ENCODE measurements around the gene GPATCH11.

GPATCH11 gene

GRCh38 chr2:37083873-37084794 lies at the start of gene GPATCH11, which contains the start of gene HEATR5B:
Gene GPATCH11 (plus strand): TSS chr2:37084518. CDS start chr2:37088382, 3,864 bp downstream.
Gene HEATR5B (minus strand): TSS chr2:37084372. CDS start chr2:37083414, 958 bp downstream.
- peak; percentile 95 for DNase-seq (ENCODE audit: low spot score)

DNA sequence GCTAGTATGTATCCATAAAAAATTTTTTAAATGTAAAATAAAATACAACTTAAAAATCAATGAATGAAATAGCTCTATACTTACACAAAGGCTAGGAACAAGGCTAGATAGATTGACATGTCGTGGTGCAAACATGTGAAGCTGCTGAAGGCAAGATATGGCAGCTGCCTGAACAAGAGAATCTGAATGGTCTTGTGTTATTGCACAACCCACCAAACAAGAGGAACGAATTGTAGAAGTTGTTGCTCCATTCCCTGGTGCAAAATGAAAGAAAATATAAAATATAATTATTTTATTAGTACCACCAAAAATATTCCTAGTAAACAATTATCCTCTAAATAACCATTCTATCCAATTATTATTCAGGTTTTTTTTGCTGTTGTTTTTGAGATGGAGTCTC lies 46.5 kb upstream of the GPATCH11 start:
- no peak for DNase-seq (ENCODE audit: low spot score)

DNA sequence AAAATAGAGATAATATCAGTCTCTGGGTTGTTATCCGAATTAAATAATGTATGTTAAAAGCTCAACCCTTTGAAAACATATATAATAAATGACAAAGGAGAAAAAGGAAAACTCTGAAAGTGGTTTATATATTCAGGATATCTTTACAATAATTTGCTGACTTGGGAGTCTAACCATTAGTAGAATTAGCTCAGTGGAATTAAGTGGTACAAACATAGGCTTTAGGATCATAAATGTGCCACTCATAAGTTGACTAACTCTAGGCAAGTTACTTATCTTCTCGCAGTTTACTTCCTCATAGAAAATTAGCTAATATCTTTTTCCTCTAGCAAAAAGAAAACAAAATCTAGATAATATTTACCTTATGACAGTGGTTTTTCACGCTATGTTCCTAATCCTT lies 44.7 kb upstream of the GPATCH11 start:
- no peak for DNase-seq (ENCODE audit: low spot score)

GRCh38 chr2:37052600-37053332 lies 31.6 kb upstream of the GPATCH11 start:
- no peak for DNase-seq (ENCODE audit: low spot score)

DNA sequence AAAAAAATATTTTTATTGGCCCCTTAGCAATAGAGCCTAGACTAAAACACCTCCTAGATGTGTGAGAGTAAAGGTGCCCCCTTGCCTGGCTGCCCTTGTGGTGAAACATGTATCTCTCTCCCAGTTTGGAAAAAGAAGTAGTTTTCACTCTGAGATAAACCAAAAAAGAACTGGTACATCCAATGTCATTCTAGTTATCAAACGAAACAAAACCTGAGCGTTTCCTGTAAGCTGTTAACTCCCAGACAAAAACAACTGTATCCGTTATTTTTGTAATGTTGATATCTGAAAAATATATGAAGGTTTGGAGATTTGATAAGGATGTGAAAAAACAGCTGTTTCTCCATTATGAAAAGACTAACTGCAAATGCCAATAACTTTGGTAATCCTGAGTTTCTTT lies 24.5 kb upstream of the GPATCH11 start:
- DNase-seq (ENCODE audit: low spot score): no peak

- DNase-seq (ENCODE audit: low spot score): no peak
Measured at GRCh38 chr2:37060446-37060845, 23.9 kb upstream of the GPATCH11 start.

GRCh38 chr2:37061013-37061711 lies 23.2 kb upstream of the GPATCH11 start:
- no peak for DNase-seq (ENCODE audit: low spot score)

GRCh38 chr2:37061776-37062175 lies 22.5 kb upstream of the GPATCH11 start:
- no peak for DNase-seq (ENCODE audit: low spot score)

GRCh38 chr2:37068686-37069085 lies 15.6 kb upstream of the GPATCH11 start:
- no peak for DNase-seq (ENCODE audit: low spot score)

- DNase-seq (ENCODE audit: low spot score): no peak
Measured at GRCh38 chr2:37070931-37071330, 13.4 kb upstream of the GPATCH11 start.

DNA sequence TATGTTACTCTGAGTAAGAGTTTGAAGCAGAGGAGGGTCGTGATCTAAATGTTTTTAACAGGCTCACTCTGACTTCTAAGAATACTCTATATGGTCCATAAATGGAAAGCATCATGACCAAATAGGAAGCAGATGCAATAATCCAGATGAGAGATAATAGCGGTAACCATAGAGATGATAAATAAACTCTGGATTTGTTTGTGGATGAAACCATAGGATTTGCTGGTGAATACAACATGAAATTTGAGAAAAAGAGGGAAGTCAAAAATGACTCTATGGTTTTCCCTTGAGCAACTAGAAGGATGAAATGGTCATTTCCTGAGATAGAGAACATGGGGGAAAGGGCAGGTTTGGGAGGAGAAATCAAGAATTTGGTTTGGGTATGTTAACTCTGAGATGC lies 4.1 kb upstream of the GPATCH11 start:
- no peak for DNase-seq (ENCODE audit: low spot score)

DNA sequence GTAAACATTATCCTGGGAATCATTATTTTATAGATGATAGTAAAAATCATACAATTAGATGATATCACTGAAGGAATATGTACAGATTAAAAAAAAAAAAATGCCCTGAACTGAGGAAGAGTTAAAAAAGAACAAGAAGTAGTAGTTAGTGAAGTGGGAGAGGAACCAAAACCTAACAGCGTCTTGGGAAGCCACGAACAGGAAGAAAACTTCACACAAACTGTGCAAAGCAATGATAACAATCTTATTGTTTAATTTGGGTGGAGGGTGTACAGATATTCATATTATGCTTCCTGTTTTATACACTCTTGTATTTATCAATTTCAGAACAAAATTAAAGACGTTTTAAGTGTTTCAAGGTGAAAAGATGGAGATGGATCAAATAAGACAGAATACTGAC lies 3.6 kb upstream of the GPATCH11 start:
- no peak for DNase-seq (ENCODE audit: low spot score)

DNA sequence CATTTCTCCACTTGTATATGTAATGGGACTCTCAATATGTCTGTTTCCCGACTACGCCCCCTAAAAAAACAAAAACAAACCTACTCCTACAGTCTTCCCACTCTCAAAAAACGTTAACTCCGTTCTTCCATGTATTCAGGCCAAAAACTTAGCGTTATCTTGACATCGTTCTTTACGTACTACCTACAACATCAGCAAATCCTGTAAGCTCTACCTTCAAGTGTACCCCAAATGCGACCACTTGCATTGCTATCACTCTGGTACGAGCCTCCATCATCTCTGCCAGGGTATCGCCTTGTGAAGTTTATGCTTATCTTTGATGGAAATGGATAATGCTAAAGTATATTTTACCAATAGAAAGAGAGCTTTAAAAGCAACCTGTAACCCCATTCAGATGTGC lies 479 bp downstream of the GPATCH11 start:
- no peak for DNase-seq (ENCODE audit: low spot score)

GRCh38 chr2:37085731-37086147 lies 1.4 kb downstream of the GPATCH11 start:
- DNase-seq (ENCODE audit: low spot score): peak; percentile 74

DNA sequence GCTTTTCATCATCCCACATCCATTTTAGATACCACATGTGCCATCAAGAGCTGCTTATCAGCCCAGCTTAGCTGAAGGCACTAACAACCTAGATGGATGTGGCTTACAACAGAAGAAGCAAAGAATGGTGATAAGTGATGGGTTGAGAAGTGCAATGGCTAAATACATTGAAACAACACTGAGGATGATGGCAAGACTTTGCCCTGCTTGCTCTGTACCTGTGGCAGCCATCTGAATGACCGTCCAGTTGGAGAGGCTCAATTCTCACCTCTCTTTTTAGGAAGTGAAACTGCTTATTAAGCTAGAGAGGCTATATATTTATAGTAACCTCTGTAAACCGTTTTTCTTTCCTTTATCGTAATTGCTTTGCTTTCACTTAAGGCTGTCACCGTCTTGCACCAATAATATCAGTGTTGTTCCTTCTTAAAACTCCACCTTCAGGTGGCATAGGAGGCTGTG lies 5.7 kb downstream of the GPATCH11 start:
- no peak for DNase-seq (ENCODE audit: low spot score)

- no peak for DNase-seq (ENCODE audit: low spot score)
Measured at GRCh38 chr2:37091873-37092272, 7.6 kb downstream of the GPATCH11 start.

- no peak for DNase-seq (ENCODE audit: low spot score)
Measured at GRCh38 chr2:37096568-37096967, 12.2 kb downstream of the GPATCH11 start.

- DNase-seq (ENCODE audit: low spot score): no peak
Measured at GRCh38 chr2:37098416-37099118, 14.2 kb downstream of the GPATCH11 start.

DNA sequence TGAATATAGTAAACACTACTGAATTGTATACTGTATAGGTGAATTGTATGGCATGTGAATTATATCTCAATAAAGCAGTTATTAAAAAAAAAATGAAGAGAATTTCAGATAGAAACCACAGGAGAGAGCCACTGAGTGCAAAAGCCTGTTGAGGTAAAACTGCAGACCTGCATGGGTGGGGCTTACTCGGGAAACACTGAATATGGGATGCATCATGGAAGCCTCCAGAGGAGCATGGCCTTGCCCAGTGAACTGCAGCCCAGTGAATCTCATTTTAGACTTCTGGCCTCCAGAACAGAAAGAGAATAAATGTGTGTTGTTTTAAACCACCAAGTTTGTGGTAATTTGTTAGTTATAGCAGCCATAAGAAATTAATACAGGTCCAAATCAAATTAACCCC lies 15.7 kb downstream of the GPATCH11 start:
- no peak for DNase-seq (ENCODE audit: low spot score)

DNA sequence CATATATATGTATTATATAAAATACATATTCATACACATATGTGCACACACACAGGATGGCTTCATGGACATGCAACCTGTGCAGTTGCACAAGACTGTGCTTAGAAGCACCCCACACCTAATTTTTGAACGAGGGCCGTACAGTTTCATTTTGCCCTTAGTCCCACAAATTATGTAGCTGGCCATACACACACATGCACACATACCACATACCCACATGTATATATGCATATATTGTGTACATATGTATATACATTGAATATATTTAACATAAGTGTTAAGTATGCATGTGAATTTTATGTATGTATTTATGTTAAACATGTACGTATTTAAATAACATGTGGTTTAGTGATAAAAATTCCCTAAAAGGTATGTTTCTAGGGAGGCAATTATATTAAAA lies 18.3 kb downstream of the GPATCH11 start:
- DNase-seq (ENCODE audit: low spot score): no peak

- DNase-seq (ENCODE audit: low spot score): no peak
Measured at GRCh38 chr2:37104178-37104577, 19.9 kb downstream of the GPATCH11 start.

DNA sequence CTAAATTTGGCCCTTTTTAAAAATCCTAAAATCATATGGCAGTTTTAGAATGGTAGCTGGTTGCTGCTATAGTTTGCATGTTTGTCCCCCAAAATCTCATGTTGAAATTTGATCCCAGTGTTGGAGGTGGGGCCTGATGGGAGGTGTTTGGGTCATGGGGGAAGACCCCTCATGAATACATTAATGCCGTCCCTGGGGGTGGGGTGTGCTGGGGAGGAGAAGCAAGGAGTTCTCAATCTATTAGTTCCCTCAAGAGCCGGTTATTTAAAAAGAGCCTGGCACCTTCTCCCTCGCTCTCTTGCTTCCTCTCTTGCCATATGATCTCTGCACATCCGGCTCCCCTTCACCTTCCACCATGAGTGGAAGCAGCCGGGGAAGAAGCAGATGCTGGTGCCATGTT lies 20.8 kb downstream of the GPATCH11 start:
- DNase-seq (ENCODE audit: low spot score): no peak
